ENCODE measurements around the gene C1QL4. TPM values are rescaled to one million over a fixed set of nuclear protein-coding genes. Genes with fewer than 3 reads are reported as not detected.

The C1QL4 gene
- total and polyA plus RNA-seq, 9 of the 15 experiments (the other 6 are each of a cell fraction or from before 2014, with no cell fraction given): 0.08 to 2.1 (median 0.31) TPM

DNA sequence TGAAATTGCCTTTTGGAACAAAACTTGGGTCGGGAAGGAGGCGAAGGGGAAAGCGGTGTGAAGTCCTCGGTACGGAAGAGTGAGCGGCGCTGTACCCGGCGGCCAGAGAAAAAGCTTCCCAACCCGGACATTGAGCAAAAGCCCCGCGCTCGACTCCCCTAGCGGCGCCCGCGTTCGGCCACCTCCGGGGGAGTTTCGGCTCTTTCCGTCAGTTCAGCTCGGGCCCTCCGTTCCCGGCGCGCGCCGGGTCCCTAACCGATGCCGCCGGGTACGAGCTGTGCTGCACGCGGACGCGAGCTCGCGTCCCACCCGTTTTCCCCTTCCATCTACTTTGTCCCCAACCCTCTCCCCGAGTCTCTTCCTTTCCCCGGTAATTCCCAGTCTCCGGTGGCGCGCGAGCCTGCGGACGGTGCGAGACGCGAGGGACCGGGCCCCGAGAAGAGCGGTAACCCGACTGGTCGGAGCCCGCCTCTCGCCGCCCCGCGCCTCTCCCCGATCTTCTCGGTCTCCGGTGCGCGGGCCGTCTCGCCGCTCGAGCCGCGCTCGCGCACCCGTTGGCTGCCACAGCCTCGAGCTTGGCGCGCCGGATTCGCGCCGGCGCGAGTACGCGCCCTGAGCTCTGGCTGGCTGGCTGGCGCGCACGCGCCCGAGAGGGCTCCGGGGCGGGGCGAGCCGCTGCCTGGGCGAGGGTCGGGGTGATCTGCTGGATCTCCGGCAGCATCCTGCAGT lies 29.8 kb upstream of the C1QL4 start (continued):
- TF ChIP-seq, protein P1, sequence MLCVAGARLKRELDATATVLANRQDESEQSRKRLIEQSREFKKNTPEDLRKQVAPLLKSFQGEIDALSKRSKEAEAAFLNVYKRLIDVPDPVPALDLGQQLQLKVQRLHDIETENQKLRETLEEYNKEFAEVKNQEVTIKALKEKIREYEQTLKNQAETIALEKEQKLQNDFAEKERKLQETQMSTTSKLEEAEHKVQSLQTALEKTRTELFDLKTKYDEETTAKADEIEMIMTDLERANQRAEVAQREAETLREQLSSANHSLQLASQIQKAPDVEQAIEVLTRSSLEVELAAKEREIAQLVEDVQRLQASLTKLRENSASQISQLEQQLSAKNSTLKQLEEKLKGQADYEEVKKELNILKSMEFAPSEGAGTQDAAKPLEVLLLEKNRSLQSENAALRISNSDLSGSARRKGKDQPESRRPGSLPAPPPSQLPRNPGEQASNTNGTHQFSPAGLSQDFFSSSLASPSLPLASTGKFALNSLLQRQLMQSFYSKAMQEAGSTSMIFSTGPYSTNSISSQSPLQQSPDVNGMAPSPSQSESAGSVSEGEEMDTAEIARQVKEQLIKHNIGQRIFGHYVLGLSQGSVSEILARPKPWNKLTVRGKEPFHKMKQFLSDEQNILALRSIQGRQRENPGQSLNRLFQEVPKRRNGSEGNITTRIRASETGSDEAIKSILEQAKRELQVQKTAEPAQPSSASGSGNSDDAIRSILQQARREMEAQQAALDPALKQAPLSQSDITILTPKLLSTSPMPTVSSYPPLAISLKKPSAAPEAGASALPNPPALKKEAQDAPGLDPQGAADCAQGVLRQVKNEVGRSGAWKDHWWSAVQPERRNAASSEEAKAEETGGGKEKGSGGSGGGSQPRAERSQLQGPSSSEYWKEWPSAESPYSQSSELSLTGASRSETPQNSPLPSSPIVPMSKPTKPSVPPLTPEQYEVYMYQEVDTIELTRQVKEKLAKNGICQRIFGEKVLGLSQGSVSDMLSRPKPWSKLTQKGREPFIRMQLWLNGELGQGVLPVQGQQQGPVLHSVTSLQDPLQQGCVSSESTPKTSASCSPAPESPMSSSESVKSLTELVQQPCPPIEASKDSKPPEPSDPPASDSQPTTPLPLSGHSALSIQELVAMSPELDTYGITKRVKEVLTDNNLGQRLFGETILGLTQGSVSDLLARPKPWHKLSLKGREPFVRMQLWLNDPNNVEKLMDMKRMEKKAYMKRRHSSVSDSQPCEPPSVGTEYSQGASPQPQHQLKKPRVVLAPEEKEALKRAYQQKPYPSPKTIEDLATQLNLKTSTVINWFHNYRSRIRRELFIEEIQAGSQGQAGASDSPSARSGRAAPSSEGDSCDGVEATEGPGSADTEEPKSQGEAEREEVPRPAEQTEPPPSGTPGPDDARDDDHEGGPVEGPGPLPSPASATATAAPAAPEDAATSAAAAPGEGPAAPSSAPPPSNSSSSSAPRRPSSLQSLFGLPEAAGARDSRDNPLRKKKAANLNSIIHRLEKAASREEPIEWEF (CRISPR knock-in tag; IDR thresholded peaks at IDR 0.05): no peak
- TF ChIP-seq MBD2 (IDR thresholded peaks at IDR 0.05; ENCODE audit: borderline replicate concordance, low read depth) (peak; percentile 45; the same call in 1 of the 2 replicates), ZNF707 (CRISPR knock-in tag; conservative IDR thresholded peaks at IDR 0.05) (no peak), SRSF3 (IDR thresholded peaks at IDR 0.05; ENCODE audit: insufficient read depth, low read length) (no peak), ZBTB34 (CRISPR knock-in tag; IDR thresholded peaks at IDR 0.05) (no peak), TAL1 (IDR thresholded peaks at IDR 0.05) (no peak), RFX5 (IDR thresholded peaks at IDR 0.05; ENCODE audit: low read depth, low read length) (no peak), ZBTB8A (IDR thresholded peaks at IDR 0.05; ENCODE audit: partially characterized antibody) (no peak), BCL6 (CRISPR knock-in tag; IDR thresholded peaks at IDR 0.05) (no peak), ARID2 (IDR thresholded peaks at IDR 0.05) (0 out of 2 replicates have a peak, but pooled peaks have one; percentile 9), THRAP3 (IDR thresholded peaks at IDR 0.05; ENCODE audit: borderline replicate concordance) (no peak), ZC3H4 (CRISPR knock-in tag; IDR thresholded peaks at IDR 0.05; ENCODE audit: borderline replicate concordance) (no peak), PYGO2 (tag; IDR thresholded peaks at IDR 0.05) (no peak), NR0B1 (IDR thresholded peaks at IDR 0.05; ENCODE audit: partially characterized antibody) (no peak)
- TF ChIP-seq, protein P2, sequence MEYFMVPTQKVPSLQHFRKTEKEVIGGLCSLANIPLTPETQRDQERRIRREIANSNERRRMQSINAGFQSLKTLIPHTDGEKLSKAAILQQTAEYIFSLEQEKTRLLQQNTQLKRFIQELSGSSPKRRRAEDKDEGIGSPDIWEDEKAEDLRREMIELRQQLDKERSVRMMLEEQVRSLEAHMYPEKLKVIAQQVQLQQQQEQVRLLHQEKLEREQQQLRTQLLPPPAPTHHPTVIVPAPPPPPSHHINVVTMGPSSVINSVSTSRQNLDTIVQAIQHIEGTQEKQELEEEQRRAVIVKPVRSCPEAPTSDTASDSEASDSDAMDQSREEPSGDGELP (CRISPR knock-in tag; IDR thresholded peaks at IDR 0.05; ENCODE audit: borderline replicate concordance): peak; percentile 54; the same call in 1 of the 2 replicates
- TF ChIP-seq, protein P3, sequence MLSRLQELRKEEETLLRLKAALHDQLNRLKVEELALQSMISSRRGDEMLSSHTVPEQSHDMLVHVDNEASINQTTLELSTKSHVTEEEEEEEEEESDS (CRISPR knock-in tag; IDR thresholded peaks at IDR 0.05): no peak
- TF ChIP-seq, protein P4, sequence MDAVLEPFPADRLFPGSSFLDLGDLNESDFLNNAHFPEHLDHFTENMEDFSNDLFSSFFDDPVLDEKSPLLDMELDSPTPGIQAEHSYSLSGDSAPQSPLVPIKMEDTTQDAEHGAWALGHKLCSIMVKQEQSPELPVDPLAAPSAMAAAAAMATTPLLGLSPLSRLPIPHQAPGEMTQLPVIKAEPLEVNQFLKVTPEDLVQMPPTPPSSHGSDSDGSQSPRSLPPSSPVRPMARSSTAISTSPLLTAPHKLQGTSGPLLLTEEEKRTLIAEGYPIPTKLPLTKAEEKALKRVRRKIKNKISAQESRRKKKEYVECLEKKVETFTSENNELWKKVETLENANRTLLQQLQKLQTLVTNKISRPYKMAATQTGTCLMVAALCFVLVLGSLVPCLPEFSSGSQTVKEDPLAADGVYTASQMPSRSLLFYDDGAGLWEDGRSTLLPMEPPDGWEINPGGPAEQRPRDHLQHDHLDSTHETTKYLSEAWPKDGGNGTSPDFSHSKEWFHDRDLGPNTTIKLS (IDR thresholded peaks at IDR 0.05; ENCODE audit: borderline replicate concordance, low read depth): peak; percentile 49; the same call in 1 of the 2 replicates

Data from K562 (cell line).